Left lobe of liver (tissue), 2 donors: ENCODE data around the gene PPM1K. TPM values are rescaled to one million over a fixed set of nuclear protein-coding genes. Genes with fewer than 3 reads are reported as not detected.
"Not testable (repeated sequence)": the region's sequence is repeated elsewhere in the genome, so short reads cannot be mapped to it uniquely, and the experiment has no call there.

Source experiments
- ATAC-seq: fragments of 200-7000 bp; cut with Tn5 transposase; one replicate; pipeline ENCODE4 v1.9.1; 2020; ENCODE audit warnings: mild to moderate bottlenecking, moderate library complexity
- DNase-seq: peaks from one replicate; pipeline ENCODE4 v3.0.0-alpha.2; 2020; ENCODE audit warnings: low spot score
- total RNA-seq: library from RNA; stranded (reverse); gene quantifications from one replicate; pipeline ENCODE4 v1.2.1, GENCODE V29; 2021
- donor health status: DM: no; HTN: no; CAD: no; lungs with moderate emphysema.
- donor health status: DM: no; HTN: yes; CAD: no.

PPM1K gene
- total RNA-seq = 14.2 TPM

GRCh38 chr4:88284439-88285234, at the start of gene PPM1K:
PPM1K (minus strand) TSS chr4:88284561; CDS start chr4:88278583, 5,978 bp downstream.
- ATAC-seq = peak; percentile 92
- DNase-seq = peak; percentile 100

DNA sequence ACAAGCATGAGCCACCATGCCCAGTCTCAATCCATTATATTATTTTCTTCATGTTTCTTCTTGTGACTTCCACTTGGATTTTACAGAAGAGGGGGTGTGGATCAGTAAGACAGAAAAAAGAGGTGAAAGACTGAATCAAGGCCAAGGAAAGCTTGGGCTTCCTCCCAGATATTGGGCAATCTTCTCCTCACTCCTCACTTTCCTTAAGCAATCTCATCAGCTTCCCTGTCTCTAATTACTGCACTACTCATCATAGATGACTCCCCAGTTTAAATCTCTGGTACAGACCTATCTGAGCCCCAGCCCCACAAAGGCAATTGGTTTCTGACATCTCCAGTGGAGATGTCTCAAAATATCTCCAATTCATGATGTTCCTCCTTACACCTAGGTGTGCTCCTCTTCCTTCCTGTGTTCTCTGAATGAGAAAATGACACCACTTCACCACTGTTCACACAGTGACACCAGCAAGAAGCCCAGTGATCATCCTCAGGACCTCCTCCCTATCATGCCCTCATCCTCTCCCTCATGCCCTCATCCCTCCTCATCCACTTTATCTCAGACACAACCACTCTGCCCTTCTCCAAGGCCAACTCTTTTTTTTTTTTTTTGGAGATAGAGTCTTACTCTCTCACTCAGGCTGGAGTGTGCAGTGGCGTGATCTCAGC, 49.5 kb upstream of the PPM1K start:
- DNase-seq (no peak), ATAC-seq (no peak)

DNA sequence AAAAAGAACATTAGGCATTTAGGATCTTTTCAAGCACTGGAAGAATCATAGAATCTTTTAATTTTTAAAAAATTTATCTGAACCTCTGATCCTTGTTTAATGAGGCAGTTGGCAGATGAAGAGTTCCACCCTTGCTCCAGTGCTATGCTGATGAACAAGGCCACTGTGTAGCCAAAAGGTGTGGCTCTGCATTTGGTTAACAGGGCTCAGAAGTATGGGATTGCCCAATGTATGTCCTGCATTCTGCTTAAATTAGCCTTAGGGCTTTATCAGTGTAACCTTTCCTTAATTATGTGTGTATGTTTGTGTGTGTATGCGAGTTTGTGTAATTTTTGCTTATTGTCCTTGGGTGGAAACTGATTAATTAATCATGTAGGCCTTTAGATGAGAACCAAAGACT, 43.3 kb upstream of the PPM1K start:
- no peak for ATAC-seq

GRCh38 chr4:88320780-88321373, 36.5 kb upstream of the PPM1K start:
- ATAC-seq = peak; percentile 63
- no peak for DNase-seq

More for the DNA sequence above, 43.3 kb upstream of the PPM1K start:
- no peak for DNase-seq

- ATAC-seq (no peak), DNase-seq (no peak)
These were observed 35.9 kb upstream of the PPM1K start for GRCh38 chr4:88320224-88320779.

GRCh38 chr4:88318751-88319350, 34.5 kb upstream of the PPM1K start:
- no peak for DNase-seq
- no peak for ATAC-seq

- DNase-seq = no peak
- ATAC-seq = no peak
These were observed 31.2 kb upstream of the PPM1K start for GRCh38 chr4:88315460-88316017.

GRCh38 chr4:88313088-88313624, 28.8 kb upstream of the PPM1K start:
- not testable (repeated sequence) for DNase-seq

GRCh38 chr4:88308587-88308986, 24.2 kb upstream of the PPM1K start:
- DNase-seq (no peak), ATAC-seq (no peak)

More at GRCh38 chr4:88313088-88313624, 28.8 kb upstream of the PPM1K start:
- ATAC-seq = not testable (repeated sequence)

- DNase-seq (no peak), ATAC-seq (no peak)
These were observed 13.5 kb upstream of the PPM1K start for GRCh38 chr4:88297725-88298454.

DNA sequence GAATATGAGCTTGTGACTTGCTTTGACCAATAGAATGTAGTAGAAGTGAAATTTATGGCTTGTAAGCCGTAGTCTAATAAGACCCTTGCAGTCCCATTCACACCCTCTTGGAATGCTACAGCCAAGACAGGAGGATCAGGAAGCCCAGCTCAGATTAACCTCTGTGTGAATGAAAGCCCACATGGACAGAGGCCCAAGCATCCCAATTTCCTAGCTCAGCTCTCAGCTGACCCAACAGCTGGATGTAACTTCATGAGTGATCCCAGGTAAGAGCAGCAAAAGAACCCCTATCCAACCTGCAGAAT, 12.8 kb upstream of the PPM1K start:
- ATAC-seq (no peak), DNase-seq (no peak)

DNA sequence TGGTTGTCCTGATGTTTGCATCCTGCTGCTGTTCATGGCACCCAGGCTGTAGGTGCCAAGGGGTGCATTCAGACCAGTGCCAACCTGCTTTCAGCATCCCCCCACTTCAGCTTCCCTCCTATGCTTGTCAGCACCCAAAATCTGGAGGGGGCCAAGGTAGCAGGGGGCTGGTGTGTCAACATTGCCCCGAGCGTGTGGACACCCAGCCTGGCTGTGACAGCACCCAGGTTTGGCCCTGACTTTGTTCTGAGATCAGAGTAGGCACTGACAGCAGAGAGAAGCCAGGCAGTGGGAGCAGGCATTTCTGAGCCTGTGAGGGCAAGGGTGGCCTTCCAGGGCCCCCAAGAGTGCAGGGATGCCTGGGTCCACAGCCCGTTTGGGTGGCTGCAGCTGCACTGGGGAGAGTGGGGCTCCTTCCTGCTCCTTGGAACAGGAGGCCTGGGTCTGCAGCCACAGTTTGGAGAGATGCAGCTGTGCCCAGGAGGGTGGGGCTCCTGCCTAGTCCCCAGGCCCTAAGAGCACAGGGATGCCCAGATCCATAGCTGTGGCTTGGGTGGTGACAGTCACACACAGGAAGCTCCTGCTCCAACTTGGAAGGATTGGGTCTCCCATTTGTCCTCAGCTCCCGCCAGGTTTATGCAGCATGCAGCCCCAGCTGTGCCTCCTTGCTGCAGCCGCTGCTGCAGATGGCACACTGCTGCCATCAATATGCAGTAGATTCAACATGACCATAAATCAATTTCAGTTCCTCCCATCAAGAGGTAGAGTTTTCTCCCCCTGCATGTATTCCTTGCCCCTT, 12.3 kb upstream of the PPM1K start:
- DNase-seq = no peak

GRCh38 chr4:88295656-88296055, 11.3 kb upstream of the PPM1K start:
- ATAC-seq (peak; percentile 69), DNase-seq (no peak)

More for the DNA sequence above, 12.3 kb upstream of the PPM1K start:
- ATAC-seq = no peak

DNA sequence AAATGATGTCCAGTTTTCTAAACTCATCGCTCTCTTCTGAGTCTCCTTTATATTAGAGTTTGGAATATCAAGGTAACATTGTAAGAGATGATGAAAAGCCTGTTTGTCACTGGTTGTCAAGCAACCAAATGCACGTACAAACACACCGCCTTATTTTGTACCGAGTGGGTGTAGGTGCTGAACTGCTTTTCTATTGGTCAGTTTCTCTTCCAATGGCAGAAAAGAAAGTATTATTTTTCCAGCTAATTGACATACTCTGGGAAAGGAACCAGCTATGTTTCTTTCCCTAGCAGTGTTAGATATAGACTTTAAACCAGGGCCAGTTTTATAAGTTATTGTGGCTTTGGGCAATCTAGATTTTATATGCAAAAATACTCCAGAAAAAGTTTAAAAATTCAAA, 6.6 kb upstream of the PPM1K start:
- DNase-seq (no peak), ATAC-seq (peak; percentile 91)

DNA sequence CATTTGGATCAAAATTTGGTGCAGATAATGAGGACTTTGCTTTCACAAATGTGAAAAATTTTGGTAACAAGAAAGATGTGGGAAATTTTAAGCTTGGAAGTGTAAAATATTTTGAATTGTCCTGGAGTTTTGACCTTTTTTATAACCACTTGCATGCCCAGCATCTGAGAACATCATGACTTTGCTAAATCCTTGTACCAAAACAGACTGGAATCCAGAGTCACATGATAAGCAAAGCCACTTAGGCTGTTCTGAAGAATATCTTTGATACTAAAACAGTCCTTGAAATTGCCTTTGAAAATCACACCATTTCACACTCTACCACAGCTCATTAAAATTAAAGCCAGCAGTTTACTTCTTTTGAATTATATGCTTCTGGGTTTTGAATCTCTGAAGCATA, 2.5 kb upstream of the PPM1K start:
- ATAC-seq (no peak), DNase-seq (no peak)

GRCh38 chr4:88285235-88285653, 883 bp upstream of the PPM1K start:
- ATAC-seq = no peak

GRCh38 chr4:88283661-88284438, 511 bp downstream of the PPM1K start:
- ATAC-seq (peak; percentile 65), DNase-seq (peak; percentile 72)

More at GRCh38 chr4:88285235-88285653, 883 bp upstream of the PPM1K start:
- no peak for DNase-seq

DNA sequence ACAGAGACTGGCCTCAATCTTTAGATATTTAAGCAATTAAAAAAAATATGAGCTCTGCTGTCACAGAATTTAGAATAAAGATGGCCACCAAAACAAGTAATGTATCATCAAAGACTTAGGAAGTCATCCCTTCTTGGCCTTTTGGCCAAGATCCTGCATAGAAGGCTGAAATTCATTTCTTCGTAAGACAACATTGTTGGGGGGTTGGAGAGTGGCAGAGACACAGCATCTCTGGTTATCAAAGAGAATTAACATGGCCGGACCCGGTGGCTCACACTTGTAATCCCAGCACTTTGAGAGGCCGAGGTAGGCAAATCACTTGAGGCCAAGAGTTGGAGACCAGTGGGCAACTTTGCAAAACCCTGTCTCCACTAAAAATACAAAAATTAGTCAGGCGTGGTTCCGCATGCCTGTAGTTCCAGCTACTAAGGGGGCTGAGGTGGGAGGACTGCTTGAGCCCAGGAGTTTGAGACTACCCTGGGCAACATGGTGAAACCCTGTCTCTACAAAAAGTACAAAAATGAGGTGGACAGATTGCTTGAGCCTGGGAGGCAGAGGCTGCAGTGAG, 4.0 kb downstream of the PPM1K start:
- no peak for ATAC-seq
- DNase-seq = no peak
